CD4-positive, alpha-beta T cell treated with Interleukin-21 for 1 hour (primary cell): ENCODE results near the gene UMODL1.

Experiments
- DNase-seq: peaks from one replicate; pipeline ENCODE4 v3.0.0-alpha.2; 2020

UMODL1 gene

GRCh38 chr21:42153046-42153686, 82.0 kb downstream of the UMODL1 start:
- DNase-seq, result no peak

- no peak for DNase-seq
Measured at GRCh38 chr21:42153746-42154145, 82.6 kb downstream of the UMODL1 start.

- DNase-seq, result no peak
Measured at GRCh38 chr21:42154237-42155044, 83.3 kb downstream of the UMODL1 start.

GRCh38 chr21:42155045-42155855, 84.1 kb downstream of the UMODL1 start:
- no peak for DNase-seq

GRCh38 chr21:42156690-42157605, 85.8 kb downstream of the UMODL1 start:
- DNase-seq, result no peak

- DNase-seq, result no peak
Measured at GRCh38 chr21:42157606-42158310, 86.6 kb downstream of the UMODL1 start.

- DNase-seq, result no peak
Measured at GRCh38 chr21:42158846-42159245, 87.7 kb downstream of the UMODL1 start.

GRCh38 chr21:42159560-42160110, 88.5 kb downstream of the UMODL1 start:
- no peak for DNase-seq

- DNase-seq, result no peak
Measured at GRCh38 chr21:42160111-42160721, 89.1 kb downstream of the UMODL1 start.

GRCh38 chr21:42160765-42161164, 89.6 kb downstream of the UMODL1 start:
- DNase-seq, result no peak

- DNase-seq, result no peak
Measured at GRCh38 chr21:42161401-42161955, 90.4 kb downstream of the UMODL1 start.

- DNase-seq, result peak; percentile 15
Measured at GRCh38 chr21:42161956-42162681, 91.0 kb downstream of the UMODL1 start.

GRCh38 chr21:42162831-42163510, 91.9 kb downstream of the UMODL1 start:
- DNase-seq, result no peak

- no peak for DNase-seq
Measured at GRCh38 chr21:42163511-42163863, 92.4 kb downstream of the UMODL1 start.

- DNase-seq, result peak; percentile 70
Measured at GRCh38 chr21:42164064-42164789, 93.1 kb downstream of the UMODL1 start.

GRCh38 chr21:42164818-42165217, 93.7 kb downstream of the UMODL1 start:
- DNase-seq, result no peak

- no peak for DNase-seq
Measured at GRCh38 chr21:42165901-42166300, 94.8 kb downstream of the UMODL1 start.

- DNase-seq, result no peak
Measured at GRCh38 chr21:42169758-42170157, 98.6 kb downstream of the UMODL1 start.
